ENCODE results near the gene IGFALS. TPM values are rescaled to one million over a fixed set of nuclear protein-coding genes. Genes with fewer than 3 reads are reported as not detected.

The IGFALS gene
- total RNA-seq, 1 donor from 2014 or later, result not detected

DNA sequence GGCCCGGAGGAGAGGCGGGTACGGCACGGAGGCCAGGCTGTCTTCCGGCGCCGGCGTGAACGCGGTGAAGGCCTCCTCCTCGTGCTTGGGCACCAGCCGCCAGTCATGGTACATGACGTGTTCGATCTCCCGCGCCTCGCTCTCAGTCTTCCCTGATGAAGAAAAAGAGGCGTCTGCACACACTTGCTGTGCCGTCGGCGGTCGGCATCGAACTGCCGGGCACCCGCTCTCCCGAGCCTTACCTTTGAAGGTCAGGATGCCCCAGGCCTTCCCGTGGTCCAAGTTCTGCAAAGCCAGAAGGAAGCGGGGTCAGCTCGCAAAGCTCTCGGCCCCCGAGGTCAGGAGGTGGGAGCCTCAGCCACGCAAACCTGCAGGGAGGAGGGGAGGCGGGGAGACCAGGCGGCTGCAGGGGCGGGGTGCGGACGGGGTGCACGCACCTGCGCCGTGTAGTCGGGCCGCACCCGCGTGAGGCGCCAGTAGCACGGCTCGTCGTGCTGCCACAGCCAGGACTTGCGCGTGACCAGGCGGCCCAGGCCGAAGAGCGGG lies 21.1 kb downstream of the IGFALS start, which contains the start of gene EME2:
Gene EME2, plus strand, starts transcription at position 449 of the 546 bp plus-strand sequence. CDS start 418 bp downstream, outside the sequence.
- peak within 1 kb of the TSS; percentile 69 to 90 (median 90) for H3K4me3 ChIP-seq (ENCODE audit: low read length in 3 of 3)
- peak within 1 kb of the TSS; percentile 82 to 95 (median 83) for H3K9ac ChIP-seq (ENCODE audit: low read depth in 1 of 3, low read length in 3 of 3)
- H3K27me3 ChIP-seq (ENCODE audit: control insufficient read depth in 3 of 3, insufficient read depth in 3 of 3, low read length in 3 of 3), result no peaks in the 10 kb centered on the region
- peaks cover 22 to 40% (median 30%) of the 10 kb centered on the region in 3 donors for H3K36me3 ChIP-seq (ENCODE audit: control insufficient read depth in 3 of 3, insufficient read depth in 3 of 3, low read length in 3 of 3)
- H3K9me3 ChIP-seq (ENCODE audit: control insufficient read depth in 3 of 3, low read length in 3 of 3), result no peaks in the 10 kb centered on the region
- peak within 1 kb of the TSS; percentile 81 for H3K27ac ChIP-seq (ENCODE audit: low read depth, low read length)
- peaks cover 29 to 49% (median 37%) of the 10 kb centered on the region in 3 donors for H3K4me1 ChIP-seq (ENCODE audit: control insufficient read depth in 3 of 3, insufficient read depth in 3 of 3, low read length in 3 of 3)

DNA sequence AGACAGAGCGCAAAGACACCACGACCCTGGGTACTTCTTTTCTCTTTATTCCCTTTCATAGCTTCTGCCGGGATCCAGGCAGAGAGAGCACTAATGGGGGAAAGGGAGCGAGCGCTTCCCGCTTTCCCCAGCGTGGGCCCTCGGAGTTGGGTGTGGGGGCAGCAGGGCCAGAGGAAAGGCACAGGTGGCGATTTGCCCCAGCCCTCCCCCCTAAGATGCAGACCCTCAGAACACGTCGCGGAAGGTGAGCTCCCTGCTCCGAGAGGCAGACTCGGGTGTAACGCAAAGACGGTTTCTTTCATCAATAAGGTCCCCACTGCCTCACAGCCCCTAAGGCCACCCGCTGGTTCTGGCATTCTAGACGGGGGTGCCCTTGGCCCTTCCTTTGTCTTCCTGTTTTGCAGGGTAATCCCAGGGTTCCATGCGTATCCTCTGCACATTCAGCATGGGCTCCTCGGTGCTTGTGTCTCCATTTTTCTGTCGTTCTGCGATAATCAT lies 21.6 kb downstream of the IGFALS start:
- H3K27ac ChIP-seq (ENCODE audit: low read depth, low read length), result peak overlapping the region; percentile 30
- H3K4me3 ChIP-seq (ENCODE audit: low read length in 3 of 3), result peak overlapping the region; percentile 67 to 90 (median 90)
- peak overlapping the region; percentile 74 to 95 (median 83) for H3K9ac ChIP-seq (ENCODE audit: low read depth in 1 of 3, low read length in 3 of 3)
- H3K36me3 ChIP-seq (ENCODE audit: control insufficient read depth in 3 of 3, insufficient read depth in 3 of 3, low read length in 3 of 3), result peaks cover 26 to 37% (median 30%) of the 10 kb centered on the region in 3 donors
- H3K9me3 ChIP-seq (ENCODE audit: control insufficient read depth in 3 of 3, low read length in 3 of 3), result no peaks in the 10 kb centered on the region
- peaks cover 29 to 49% (median 37%) of the 10 kb centered on the region in 3 donors for H3K4me1 ChIP-seq (ENCODE audit: control insufficient read depth in 3 of 3, insufficient read depth in 3 of 3, low read length in 3 of 3)
- no peaks in the 10 kb centered on the region for H3K27me3 ChIP-seq (ENCODE audit: control insufficient read depth in 3 of 3, insufficient read depth in 3 of 3, low read length in 3 of 3)

DNA sequence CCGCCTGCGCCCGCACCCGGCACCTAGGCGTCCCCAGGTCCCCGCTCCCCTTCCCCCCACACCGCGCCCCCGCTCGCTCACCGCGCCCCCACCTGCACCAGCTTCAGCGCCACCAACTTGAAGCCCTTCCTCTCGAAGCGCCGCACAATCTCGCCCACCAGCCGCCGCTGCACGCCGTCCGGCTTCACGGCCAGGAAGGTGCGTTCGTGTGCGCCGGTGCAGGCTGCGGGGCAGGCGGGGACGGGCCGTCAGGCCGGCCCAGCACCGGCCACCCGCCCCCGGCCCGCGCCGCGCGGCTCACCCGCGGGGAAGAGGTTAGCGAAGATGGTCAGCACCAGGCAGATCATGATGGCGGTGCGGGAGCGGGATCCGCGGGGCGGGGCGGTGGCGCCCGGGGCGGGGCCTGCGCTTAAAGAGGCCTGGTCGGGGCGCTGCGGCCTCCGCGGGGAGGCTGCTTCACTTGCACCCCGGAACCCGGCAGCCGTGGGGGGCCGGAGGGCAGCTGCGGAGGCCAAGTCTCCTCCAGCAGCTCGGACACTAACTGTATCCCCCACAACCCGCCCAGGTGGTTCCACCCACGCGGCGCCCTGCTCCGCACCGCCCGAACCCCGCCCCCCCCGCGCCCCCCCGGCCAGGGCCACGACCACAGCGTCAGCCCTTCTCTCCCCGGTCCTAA lies 22.2 kb downstream of the IGFALS start, which contains the start of gene NME3:
Gene NME3, minus strand, starts transcription at position 356 of the 676 bp plus-strand sequence. Its CDS starts 9 bp downstream, at position 347.
- peak within 1 kb of the TSS; percentile 30 for H3K27ac ChIP-seq (ENCODE audit: low read depth, low read length)
- peak within 1 kb of the TSS; percentile 67 to 90 (median 90) for H3K4me3 ChIP-seq (ENCODE audit: low read length in 3 of 3)
- H3K9me3 ChIP-seq (ENCODE audit: control insufficient read depth in 3 of 3, low read length in 3 of 3), result no peaks in the 10 kb centered on the region
- no peaks in the 10 kb centered on the region for H3K27me3 ChIP-seq (ENCODE audit: control insufficient read depth in 3 of 3, insufficient read depth in 3 of 3, low read length in 3 of 3)
- peaks cover 29 to 49% (median 37%) of the 10 kb centered on the region in 3 donors for H3K4me1 ChIP-seq (ENCODE audit: control insufficient read depth in 3 of 3, insufficient read depth in 3 of 3, low read length in 3 of 3)
- peaks cover 25 to 35% (median 30%) of the 10 kb centered on the region in 3 donors for H3K36me3 ChIP-seq (ENCODE audit: control insufficient read depth in 3 of 3, insufficient read depth in 3 of 3, low read length in 3 of 3)
- H3K9ac ChIP-seq (ENCODE audit: low read depth in 1 of 3, low read length in 3 of 3), result peak within 1 kb of the TSS; percentile 74 to 95 (median 83)

DNA sequence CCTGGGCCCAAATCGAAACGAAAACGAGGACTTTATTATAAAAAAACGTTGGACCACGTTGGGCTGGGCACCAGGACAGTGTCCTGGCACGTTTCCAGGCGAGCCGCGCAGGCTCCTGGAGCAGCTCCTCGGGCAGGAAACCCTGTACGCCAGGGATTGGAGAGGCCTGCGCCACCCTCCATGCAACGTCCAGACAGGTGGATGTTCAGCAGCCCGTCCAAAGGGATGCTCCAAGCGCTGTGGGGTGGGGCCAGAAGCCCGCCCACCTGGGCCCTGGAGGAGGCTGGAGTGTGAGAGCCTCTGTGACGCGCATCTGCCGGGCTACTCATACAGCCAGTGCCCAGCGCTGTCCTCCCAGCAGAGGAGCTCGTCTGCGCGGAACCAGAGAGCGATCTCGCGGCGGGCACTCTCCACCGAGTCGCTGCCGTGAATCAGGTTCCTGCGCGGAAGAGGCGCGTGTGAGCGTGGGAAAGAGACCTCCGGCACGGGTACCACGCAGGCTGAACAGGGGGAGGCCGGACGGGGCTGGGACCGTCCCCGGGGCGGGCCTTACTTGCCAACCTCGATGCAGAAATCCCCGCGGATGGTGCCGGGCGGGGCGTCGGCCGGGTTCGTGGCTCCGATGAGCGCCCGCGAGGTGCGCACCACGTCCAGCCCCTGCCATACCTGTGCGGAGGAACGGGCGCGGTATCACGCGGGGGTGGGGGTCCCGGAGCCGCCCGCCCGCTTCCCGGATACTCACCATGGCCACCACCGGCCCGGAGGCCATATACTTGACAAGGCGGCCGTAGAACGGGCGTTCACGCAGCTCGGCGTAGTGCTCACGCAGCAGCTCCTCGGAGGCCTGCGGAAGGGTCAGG lies 22.9 kb downstream of the IGFALS start:
- Histone ChIP-seq H3K36me3 (ENCODE audit: control insufficient read depth in 3 of 3, insufficient read depth in 3 of 3, low read length in 3 of 3) (peaks cover 27 to 34% (median 32%) of the 10 kb centered on the region in 3 donors), H3K4me3 (ENCODE audit: low read length in 3 of 3) (peak overlapping the region; percentile 66 to 90 (median 90)), H3K9ac (ENCODE audit: low read depth in 1 of 3, low read length in 3 of 3) (peak overlapping the region; percentile 70 to 95 (median 70)), H3K27me3 (ENCODE audit: control insufficient read depth in 3 of 3, insufficient read depth in 3 of 3, low read length in 3 of 3) (no peaks in the 10 kb centered on the region), H3K9me3 (ENCODE audit: control insufficient read depth in 3 of 3, low read length in 3 of 3) (no peaks in the 10 kb centered on the region), H3K27ac (ENCODE audit: low read depth, low read length) (peak overlapping the region; percentile 30), H3K4me1 (ENCODE audit: control insufficient read depth in 3 of 3, insufficient read depth in 3 of 3, low read length in 3 of 3) (peaks cover 29 to 47% (median 37%) of the 10 kb centered on the region in 3 donors)

DNA sequence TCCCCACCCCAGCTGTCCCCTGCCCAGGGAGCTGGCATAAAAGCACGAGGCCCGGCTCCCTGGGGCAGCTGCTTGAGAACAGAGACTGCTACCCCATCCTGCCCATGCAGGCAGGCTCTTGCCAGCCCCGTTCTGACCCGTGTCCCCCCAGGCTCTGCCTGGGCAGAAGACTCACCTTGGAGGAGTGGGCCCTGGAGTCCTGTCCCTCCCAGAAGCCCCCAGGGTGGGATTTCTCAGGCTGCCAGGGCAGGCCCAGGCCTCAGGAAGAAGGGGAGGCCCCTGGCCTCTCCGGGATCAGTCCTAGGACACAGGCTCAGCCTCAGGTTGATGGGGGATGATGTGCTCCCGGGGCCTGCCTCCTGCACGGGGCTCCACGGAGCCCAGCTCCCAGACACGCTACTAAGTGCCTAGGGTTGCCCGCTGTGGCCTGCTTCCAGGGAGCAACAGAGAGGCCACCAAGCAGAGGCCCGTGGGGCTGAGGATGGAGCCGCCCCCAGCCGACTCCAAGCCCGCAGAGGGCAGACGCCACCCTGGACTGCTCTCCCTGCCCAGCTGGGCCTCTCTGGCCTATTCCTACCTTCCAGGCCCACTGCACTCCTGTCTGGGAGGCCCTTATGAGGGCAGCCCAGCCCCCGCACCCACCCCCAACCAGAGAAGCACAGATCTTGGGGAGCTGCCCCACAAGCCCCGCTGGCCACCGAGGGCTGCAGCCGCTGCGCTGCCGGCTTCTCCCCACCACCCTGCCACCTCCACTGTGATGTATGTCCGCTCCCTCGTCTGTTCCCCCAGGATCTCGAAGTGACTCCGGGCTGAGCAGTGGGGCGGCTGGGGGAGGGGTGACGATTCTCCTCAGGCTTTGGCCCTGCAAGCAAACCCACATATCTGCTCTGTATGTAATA lies 23.9 kb downstream of the IGFALS start:
- Histone ChIP-seq H3K9ac (ENCODE audit: low read depth in 1 of 3, low read length in 3 of 3) (peak overlapping the region in 2 of 3 donors; percentile 70 to 95), H3K4me3 (ENCODE audit: low read length in 3 of 3) (peak overlapping the region in 2 of 3 donors; percentile 6 to 90), H3K9me3 (ENCODE audit: control insufficient read depth in 3 of 3, low read length in 3 of 3) (no peaks in the 10 kb centered on the region), H3K4me1 (ENCODE audit: control insufficient read depth in 3 of 3, insufficient read depth in 3 of 3, low read length in 3 of 3) (peaks cover 26 to 38% (median 32%) of the 10 kb centered on the region in 3 donors), H3K27ac (ENCODE audit: low read depth, low read length) (no peak overlapping the region), H3K36me3 (ENCODE audit: control insufficient read depth in 3 of 3, insufficient read depth in 3 of 3, low read length in 3 of 3) (peaks cover 29 to 34% (median 34%) of the 10 kb centered on the region in 3 donors), H3K27me3 (ENCODE audit: control insufficient read depth in 3 of 3, insufficient read depth in 3 of 3, low read length in 3 of 3) (no peaks in the 10 kb centered on the region)

DNA sequence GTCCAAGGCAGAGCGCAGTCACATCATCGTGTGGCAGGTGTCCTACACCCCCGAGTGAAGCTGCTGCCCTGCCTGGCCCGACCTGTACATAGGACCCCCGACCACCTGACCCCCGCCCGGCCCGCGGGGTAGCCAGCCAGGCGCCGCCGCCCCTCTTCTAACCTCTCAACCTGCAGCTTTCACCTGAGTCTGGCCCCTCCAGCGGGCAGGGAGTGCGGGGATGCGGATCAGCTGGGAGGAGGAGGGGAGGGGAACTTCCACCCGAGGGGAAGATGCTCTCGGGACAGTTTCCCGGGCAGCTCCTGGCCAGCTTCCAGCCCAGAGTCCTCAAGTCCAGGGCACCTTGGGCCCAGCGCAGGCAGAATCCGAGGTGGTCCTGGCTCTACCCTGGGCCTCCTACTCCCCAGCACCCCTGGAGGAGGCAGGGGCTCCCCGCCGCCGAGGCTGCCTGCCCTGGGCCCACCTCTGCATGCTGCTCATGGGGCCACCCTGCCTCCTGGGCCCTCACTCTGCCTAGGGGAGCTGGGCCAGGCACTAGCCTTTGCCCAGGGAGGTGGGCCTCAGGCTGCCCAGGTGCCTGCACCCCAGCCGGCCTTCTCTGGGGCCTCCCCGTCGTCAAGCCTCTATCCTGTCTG lies 24.6 kb downstream of the IGFALS start:
- no peaks in the 10 kb centered on the region for H3K27me3 ChIP-seq (ENCODE audit: control insufficient read depth in 3 of 3, insufficient read depth in 3 of 3, low read length in 3 of 3)
- no peak overlapping the region for H3K27ac ChIP-seq (ENCODE audit: low read depth, low read length)
- no peak overlapping the region for H3K9ac ChIP-seq (ENCODE audit: low read depth in 1 of 3, low read length in 3 of 3)
- H3K9me3 ChIP-seq (ENCODE audit: control insufficient read depth in 3 of 3, low read length in 3 of 3), result no peaks in the 10 kb centered on the region
- peaks cover 30 to 42% (median 40%) of the 10 kb centered on the region in 3 donors for H3K36me3 ChIP-seq (ENCODE audit: control insufficient read depth in 3 of 3, insufficient read depth in 3 of 3, low read length in 3 of 3)
- no peak overlapping the region for H3K4me3 ChIP-seq (ENCODE audit: low read length in 3 of 3)
- H3K4me1 ChIP-seq (ENCODE audit: control insufficient read depth in 3 of 3, insufficient read depth in 3 of 3, low read length in 3 of 3), result peaks cover 18 to 30% (median 24%) of the 10 kb centered on the region in 3 donors

DNA sequence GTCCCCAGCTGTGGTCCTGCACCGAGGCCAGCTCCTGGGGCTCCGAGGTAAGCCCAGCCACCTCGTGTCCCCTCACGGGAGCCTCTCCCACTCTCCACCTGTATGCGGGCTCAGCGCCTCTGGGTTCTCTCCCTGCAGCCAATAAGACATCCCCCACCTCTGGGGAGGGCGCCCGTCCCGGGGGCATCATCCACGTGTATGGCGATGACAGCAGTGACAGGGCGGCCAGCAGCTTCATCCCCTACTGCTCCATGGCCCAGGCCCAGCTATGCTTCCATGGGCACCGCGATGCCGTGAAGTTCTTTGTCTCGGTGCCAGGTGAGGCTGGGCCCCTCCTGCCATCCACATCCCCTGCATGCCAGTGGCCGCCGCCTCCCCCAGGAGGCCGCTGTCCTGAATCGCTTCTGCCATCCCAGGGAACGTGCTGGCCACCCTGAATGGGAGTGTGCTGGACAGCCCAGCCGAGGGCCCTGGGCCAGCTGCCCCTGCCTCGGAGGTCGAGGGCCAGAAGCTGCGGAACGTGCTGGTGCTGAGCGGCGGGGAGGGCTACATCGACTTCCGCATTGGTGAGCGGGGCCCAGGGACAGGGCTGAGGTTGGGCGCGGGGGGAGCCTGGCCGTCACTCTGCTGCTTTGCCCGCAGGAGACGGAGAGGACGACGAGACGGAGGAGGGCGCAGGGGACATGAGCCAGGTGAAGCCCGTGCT lies 25.3 kb downstream of the IGFALS start:
- Histone ChIP-seq H3K9ac (ENCODE audit: low read depth in 1 of 3, low read length in 3 of 3) (no peak overlapping the region), H3K27ac (ENCODE audit: low read depth, low read length) (no peak overlapping the region), H3K4me3 (ENCODE audit: low read length in 3 of 3) (no peak overlapping the region), H3K4me1 (ENCODE audit: control insufficient read depth in 3 of 3, insufficient read depth in 3 of 3, low read length in 3 of 3) (peaks cover 13 to 24% (median 20%) of the 10 kb centered on the region in 3 donors), H3K9me3 (ENCODE audit: control insufficient read depth in 3 of 3, low read length in 3 of 3) (no peaks in the 10 kb centered on the region), H3K27me3 (ENCODE audit: control insufficient read depth in 3 of 3, insufficient read depth in 3 of 3, low read length in 3 of 3) (no peaks in the 10 kb centered on the region), H3K36me3 (ENCODE audit: control insufficient read depth in 3 of 3, insufficient read depth in 3 of 3, low read length in 3 of 3) (peaks cover 31 to 43% (median 40%) of the 10 kb centered on the region in 3 donors)

Data from skeletal muscle tissue (tissue), 4 donors.